Keratinocyte (primary cell): Measurements from ENCODE around the gene ETV3.

Experiments used
- CTCF ChIP-seq, 3 experiments: IDR thresholded peaks in 1 of 3; conservative IDR thresholded peaks in 1 of 3; optimal IDR thresholded peaks in 1 of 3; 2 replicates in 2 of 3; 3 replicates in 1 of 3; pipeline versions ENCODE3 to v1.5.1; 2011; ENCODE audit warnings: low read length in 3 of 3, mild to moderate bottlenecking in 3 of 3, moderate library complexity in 2 of 3, control low read depth in 1 of 3, inconsistent platforms in 1 of 3; ENCODE audit not compliant: insufficient read depth in 2 of 3; ENCODE audit errors: extremely low read depth in 1 of 3
- EZH2 ChIP-seq: IDR thresholded peaks from one replicate; pipeline ENCODE4 v1.6.1; 2012; ENCODE audit warnings: inconsistent platforms, mild to moderate bottlenecking, low read length, moderate library complexity

- TF ChIP-seq CTCF (optimal IDR thresholded peaks at IDR 0.05 in 1 of 3, IDR thresholded peaks at IDR 0.05 in 1 of 3, conservative IDR thresholded peaks at IDR 0.05 in 1 of 3; ENCODE audit: extremely low read depth in 1 of 3, insufficient read depth in 2 of 3, low read length in 3 of 3) (no peak), EZH2 (no peak)
These were observed 34.9 kb downstream of the ETV3 start for GRCh38 chr1:157103268-157103667.
